Loucy (cell line): ENCODE measurements around the gene FNDC3A.

Source experiments
- EZH2phosphoT487 ChIP-seq: fragments of 200-600 bp; IDR thresholded peaks from 2 replicates; pipeline ENCODE4 v1.6.1; 2018; ENCODE audit warnings: antibody characterized with exemption, mild to moderate bottlenecking, moderate library complexity, borderline replicate concordance
- TF ChIP-seq, protein P1 (sequence below): fragments of 200-600 bp; sonication (generic); conservative IDR thresholded peaks from 2 replicates; pipeline ENCODE4 v1.5.1; 2014; ENCODE audit warnings: mild to moderate bottlenecking, antibody characterized with exemption, low read length

DNA sequence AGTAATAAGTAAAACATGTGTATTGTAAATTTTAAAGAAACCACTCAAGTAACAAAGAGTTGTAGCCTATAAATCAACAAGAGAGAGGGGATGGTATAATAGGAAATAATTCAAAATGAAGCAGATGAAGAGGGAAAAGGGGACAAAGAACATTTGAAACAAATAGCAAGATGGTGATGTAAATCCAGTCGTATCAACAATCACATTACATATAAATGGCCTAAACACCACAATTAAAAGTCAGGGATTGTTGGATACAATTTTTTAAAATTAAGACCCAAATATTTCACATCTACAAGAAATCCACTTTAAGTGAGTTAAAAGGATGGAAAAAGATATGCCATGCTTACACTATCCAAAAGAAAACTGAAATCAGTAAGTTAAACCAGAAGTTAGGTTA is 15.2 kb downstream of the FNDC3A start:
- TF ChIP-seq, protein P1, sequence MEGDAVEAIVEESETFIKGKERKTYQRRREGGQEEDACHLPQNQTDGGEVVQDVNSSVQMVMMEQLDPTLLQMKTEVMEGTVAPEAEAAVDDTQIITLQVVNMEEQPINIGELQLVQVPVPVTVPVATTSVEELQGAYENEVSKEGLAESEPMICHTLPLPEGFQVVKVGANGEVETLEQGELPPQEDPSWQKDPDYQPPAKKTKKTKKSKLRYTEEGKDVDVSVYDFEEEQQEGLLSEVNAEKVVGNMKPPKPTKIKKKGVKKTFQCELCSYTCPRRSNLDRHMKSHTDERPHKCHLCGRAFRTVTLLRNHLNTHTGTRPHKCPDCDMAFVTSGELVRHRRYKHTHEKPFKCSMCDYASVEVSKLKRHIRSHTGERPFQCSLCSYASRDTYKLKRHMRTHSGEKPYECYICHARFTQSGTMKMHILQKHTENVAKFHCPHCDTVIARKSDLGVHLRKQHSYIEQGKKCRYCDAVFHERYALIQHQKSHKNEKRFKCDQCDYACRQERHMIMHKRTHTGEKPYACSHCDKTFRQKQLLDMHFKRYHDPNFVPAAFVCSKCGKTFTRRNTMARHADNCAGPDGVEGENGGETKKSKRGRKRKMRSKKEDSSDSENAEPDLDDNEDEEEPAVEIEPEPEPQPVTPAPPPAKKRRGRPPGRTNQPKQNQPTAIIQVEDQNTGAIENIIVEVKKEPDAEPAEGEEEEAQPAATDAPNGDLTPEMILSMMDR, result no peak
- TF ChIP-seq EZH2phosphoT487, result no peak
